ENCODE measurements around the gene LINGO1. TPM values are rescaled to one million over a fixed set of nuclear protein-coding genes. Genes with fewer than 3 reads are reported as not detected.

Gene LINGO1
- polyA plus RNA-seq, 2 of the 4 experiments (the other 2 are of a cell fraction) = 2.2 to 3.3 TPM

- no peak for TF ChIP-seq CBX2 (IDR thresholded peaks at IDR 0.05; ENCODE audit: borderline replicate concordance, low read depth)
- no peak overlapping the region for H3K4me2 ChIP-seq
- no peak overlapping the region for H3K27ac ChIP-seq
- H3K4me1 ChIP-seq = no peaks in the 10 kb centered on the region
- POLR2A ChIA-PET = no interaction called here
- CTCF ChIA-PET = interaction anchor here (0.7 to 3.8 kb wide), 8 partner anchors 11 to 203 kb away, joined by 3 to 16 read pairs (median 6); partner anchors contain the start of gene LINGO1
- no peak for ATAC-seq
- no peaks in the 10 kb centered on the region for H3K9me3 ChIP-seq
- WGBS (ENCODE audit: missing lambda C conversion rate) = 19% methylated on average over 5 of the region's 7 CpGs
- FAIRE-seq = no peak
- no peak for DNase-seq (ENCODE audit: low read depth in 1 of 2, low spot score in 1 of 2)
- no peak overlapping the region for H3K4me3 ChIP-seq
Measured at GRCh38 chr15:77672135-77672534, 39.4 kb upstream of the LINGO1 start.

DNA sequence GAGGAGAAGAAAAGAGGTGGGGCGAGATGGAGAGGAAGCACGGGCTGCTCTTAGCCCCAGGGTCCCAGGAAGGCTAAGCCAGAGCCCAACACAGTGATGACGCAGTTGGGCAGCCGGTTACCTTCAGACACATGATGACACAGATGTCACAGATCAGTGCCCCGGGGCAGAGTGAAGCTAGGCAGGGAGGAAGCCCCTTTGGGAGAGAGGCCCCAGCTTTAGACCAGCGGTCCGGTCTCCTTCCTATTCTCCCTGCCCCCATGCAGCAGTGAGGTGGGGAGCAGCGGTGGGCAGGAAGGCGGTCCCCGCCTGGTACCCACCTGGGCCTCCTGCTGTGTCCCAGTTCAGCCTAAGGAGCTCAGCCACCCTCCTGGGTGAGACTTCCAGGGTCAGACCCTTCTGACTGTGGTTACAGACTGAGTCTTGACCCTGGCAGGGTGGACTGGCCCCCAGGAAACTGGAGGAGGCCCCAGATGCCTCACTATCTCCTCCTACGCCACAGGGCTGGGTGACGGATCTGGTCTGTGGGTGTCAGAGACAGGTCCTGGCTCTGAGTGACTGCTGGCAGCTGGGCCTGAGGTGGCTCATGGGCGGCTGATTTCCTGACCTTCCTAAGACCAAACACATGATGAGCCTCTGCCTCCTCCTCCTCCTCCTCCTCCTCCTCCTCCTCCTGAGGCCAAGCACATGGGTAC is 38.8 kb upstream of the LINGO1 start:
- no peak overlapping the region for H3K27ac ChIP-seq
- H3K9me3 ChIP-seq = no peaks in the 10 kb centered on the region
- no peak for ATAC-seq
- no peak for TF ChIP-seq HMGXB4 (CRISPR knock-in tag; IDR thresholded peaks at IDR 0.05; ENCODE audit: borderline replicate concordance)
- no peak for TF ChIP-seq CHD2 (IDR thresholded peaks at IDR 0.05; ENCODE audit: low read length, partially characterized antibody)
- TF ChIP-seq REST (IDR thresholded peaks at IDR 0.05) = no peak
- no peak overlapping the region for H3K4me2 ChIP-seq
- no peak overlapping the region for H3K4me3 ChIP-seq
- POLR2A ChIA-PET = no interaction called here
- H3K4me1 ChIP-seq = no peaks in the 10 kb centered on the region
- FAIRE-seq = no peak
- CTCF ChIA-PET = interaction anchor here (0.7 to 3.8 kb wide), 6 partner anchors 11 to 204 kb away, joined by 3 to 16 read pairs (median 10); partner anchors contain the start of gene LINGO1
- DNase-seq (ENCODE audit: low read depth in 1 of 2, low spot score in 1 of 2) = no peak
- 50% methylated on average over 13 of the region's 13 CpGs for WGBS (ENCODE audit: missing lambda C conversion rate)

DNA sequence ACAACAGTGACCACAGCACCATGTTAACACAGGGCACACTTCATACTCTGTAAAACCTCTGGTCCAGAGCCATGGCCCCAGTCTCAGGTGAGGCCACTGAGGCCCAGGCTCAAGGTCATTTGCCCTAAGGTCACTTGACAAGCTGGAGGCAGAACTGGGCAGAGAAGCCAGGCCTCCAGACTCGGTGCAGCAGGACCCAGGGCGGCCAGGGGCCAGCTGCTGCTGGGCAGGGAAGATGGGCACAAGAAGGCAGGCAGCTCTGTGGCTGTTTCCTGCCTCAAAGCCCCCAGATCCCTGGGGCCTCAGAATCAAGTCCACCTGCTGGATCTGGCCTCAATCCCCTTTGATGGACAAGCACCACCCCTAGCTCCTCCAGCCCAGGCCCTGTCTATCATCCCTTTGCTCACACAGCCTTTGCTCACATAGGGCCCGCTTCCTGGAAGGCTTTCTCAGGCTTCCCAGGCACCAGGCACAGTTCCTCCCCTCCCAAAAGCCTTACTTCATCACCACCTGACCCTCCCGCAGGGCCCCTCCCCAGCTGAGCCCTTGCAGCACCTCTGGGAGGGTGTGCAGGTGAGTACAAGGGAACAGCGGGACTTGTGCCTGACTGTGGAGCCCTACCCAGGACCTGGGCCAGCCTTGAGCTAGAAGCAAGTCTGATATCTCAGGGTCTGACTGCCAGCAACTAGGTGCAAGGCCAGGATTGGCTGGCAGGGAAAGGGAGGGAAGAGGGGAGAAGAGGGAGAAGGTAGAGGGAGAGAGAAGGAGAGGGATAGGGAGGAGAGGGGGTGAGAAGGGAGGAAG is 38.0 kb upstream of the LINGO1 start:
- no peak for DNase-seq (ENCODE audit: low read depth in 1 of 2, low spot score in 1 of 2)
- POLR2A ChIA-PET = no interaction called here
- no peak overlapping the region for H3K27ac ChIP-seq
- CTCF ChIA-PET = interaction anchor here (1.2 to 3.8 kb wide), 5 partner anchors 10 to 151 kb away, joined by 3 to 16 read pairs (median 12); partner anchors contain the start of gene LINGO1
- H3K4me2 ChIP-seq = no peak overlapping the region
- no peak for FAIRE-seq
- no peak overlapping the region for H3K4me3 ChIP-seq
- ATAC-seq = 0 out of 6 replicates have a peak, but pooled peaks of 1 of the 2 experiments have one; percentile 18
- H3K9me3 ChIP-seq = no peaks in the 10 kb centered on the region
- 51% methylated on average over 5 of the region's 5 CpGs for WGBS (ENCODE audit: missing lambda C conversion rate)
- TF ChIP-seq JUN (IDR thresholded peaks at IDR 0.05) (no peak), KDM1A (IDR thresholded peaks at IDR 0.05; ENCODE audit: low read depth) (no peak), FOXS1 (CRISPR knock-in tag; IDR thresholded peaks at IDR 0.05) (no peak), MAZ (IDR thresholded peaks at IDR 0.05; ENCODE audit: borderline replicate concordance, low read depth, low read length) (no peak), GATA3 (IDR thresholded peaks at IDR 0.05; ENCODE audit: borderline replicate concordance) (no peak), NR3C1 (IDR thresholded peaks at IDR 0.05) (no peak), POLR2A (IDR thresholded peaks at IDR 0.05; ENCODE audit: low read length) (no peak), RARB (CRISPR knock-in tag; IDR thresholded peaks at IDR 0.05) (no peak), ZFP36 (IDR thresholded peaks at IDR 0.05; ENCODE audit: borderline replicate concordance, partially characterized antibody) (no peak), SMC3 (IDR thresholded peaks at IDR 0.05) (no peak)
- TF ChIP-seq, protein P1, sequence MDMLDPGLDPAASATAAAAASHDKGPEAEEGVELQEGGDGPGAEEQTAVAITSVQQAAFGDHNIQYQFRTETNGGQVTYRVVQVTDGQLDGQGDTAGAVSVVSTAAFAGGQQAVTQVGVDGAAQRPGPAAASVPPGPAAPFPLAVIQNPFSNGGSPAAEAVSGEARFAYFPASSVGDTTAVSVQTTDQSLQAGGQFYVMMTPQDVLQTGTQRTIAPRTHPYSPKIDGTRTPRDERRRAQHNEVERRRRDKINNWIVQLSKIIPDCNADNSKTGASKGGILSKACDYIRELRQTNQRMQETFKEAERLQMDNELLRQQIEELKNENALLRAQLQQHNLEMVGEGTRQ (IDR thresholded peaks at IDR 0.05) = no peak
- no peaks in the 10 kb centered on the region for H3K4me1 ChIP-seq
